Measurements from ENCODE around the gene INKA1.

INKA1 gene

GRCh38 chr3:49787182-49787464 is 15.9 kb upstream of the INKA1 start:
- no peak for DNase-seq

GRCh38 chr3:49787536-49787935 is 15.5 kb upstream of the INKA1 start:
- DNase-seq = no peak

- DNase-seq = no peak
Measured at GRCh38 chr3:49788056-49788455, 15.0 kb upstream of the INKA1 start.

- peak in 1 of 3 experiments; percentile 15 for DNase-seq
Measured at GRCh38 chr3:49790626-49791411, 12.2 kb upstream of the INKA1 start.

GRCh38 chr3:49791571-49791970 is 11.5 kb upstream of the INKA1 start:
- DNase-seq = no peak

- DNase-seq = no peak
Measured at GRCh38 chr3:49792371-49793150, 10.5 kb upstream of the INKA1 start.

- DNase-seq = no peak
Measured at GRCh38 chr3:49793486-49794085, 9.5 kb upstream of the INKA1 start.

- no peak for DNase-seq
Measured at GRCh38 chr3:49794431-49794830, 8.6 kb upstream of the INKA1 start.

GRCh38 chr3:49794926-49795905 is 7.8 kb upstream of the INKA1 start:
- DNase-seq = no peak

- no peak for DNase-seq
Measured at GRCh38 chr3:49799105-49799504, 4.0 kb upstream of the INKA1 start.

GRCh38 chr3:49799761-49800160 is 3.3 kb upstream of the INKA1 start, which contains the start of gene CDHR4:
Gene CDHR4 (minus strand): TSS chr3:49799873. CDS start chr3:49799812, 61 bp downstream.
- DNase-seq = no peak

GRCh38 chr3:49801160-49801559 is 1.9 kb upstream of the INKA1 start:
- no peak for DNase-seq

GRCh38 chr3:49803465-49804140 is 542 bp downstream of the INKA1 start:
- peak in 2 of 3 experiments; percentile 28 to 63 for DNase-seq

- DNase-seq = no peak
Measured at GRCh38 chr3:49804141-49805041, 1.3 kb downstream of the INKA1 start.

GRCh38 chr3:49805367-49805782 is 2.3 kb downstream of the INKA1 start:
- DNase-seq = no peak

GRCh38 chr3:49805897-49806701 is 3.0 kb downstream of the INKA1 start:
- no peak for DNase-seq

GRCh38 chr3:49806850-49807249 is 3.8 kb downstream of the INKA1 start:
- DNase-seq = no peak

- DNase-seq = no peak
Measured at GRCh38 chr3:49807431-49808114, 4.5 kb downstream of the INKA1 start.

- DNase-seq = no peak
Measured at GRCh38 chr3:49812916-49813496, 9.9 kb downstream of the INKA1 start.
